MM.1S (cell line): ENCODE results near the gene KRTAP3-1.
A peak's percentile ranks its signal among the peaks of the same experiment; 100 is the strongest.

Experiments
- CTCF ChIP-seq: fragments of 300-600 bp; sonication (generic); IDR thresholded peaks from 2 replicates; pipeline ENCODE4 v1.5.1; 2016; ENCODE audit warnings: antibody characterized with exemption, low read length, mixed read lengths
- EZH2 ChIP-seq: fragments of 300-600 bp; sonication (generic); optimal IDR thresholded peaks from 2 replicates; pipeline ENCODE3; 2017; ENCODE audit warnings: low read depth, mild to moderate bottlenecking, antibody characterized with exemption, low read length, mixed read lengths

GRCh38 chr17:40963838-40964237 lies 45.1 kb downstream of the KRTAP3-1 start:
- peak; percentile 85 for TF ChIP-seq CTCF
- TF ChIP-seq EZH2, result no peak
